Ascending aorta (tissue), 2 donors: ENCODE results near the gene PAFAH1B2. TPM values are rescaled to one million over a fixed set of nuclear protein-coding genes. Genes with fewer than 3 reads are reported as not detected.

Experiments used
- DNase-seq, 2 donors: peaks; one replicate each; pipeline ENCODE4 v3.0.0-alpha.2; 2019; ENCODE audit warnings: low spot score in 2 of 2
- H3K27ac ChIP-seq, 2 donors: fragments of 200-600 bp; sonication (generic); one replicate each; pipeline ENCODE4 v1.5.1; 2016 to 2017; ENCODE audit warnings: mild to moderate bottlenecking in 1 of 2
- H3K27me3 ChIP-seq: fragments of 200-600 bp; sonication (generic); one replicate; pipeline ENCODE4 v1.5.1; 2017
- H3K36me3 ChIP-seq, 2 donors: fragments of 200-600 bp; sonication (generic); one replicate each; pipeline ENCODE4 v1.5.1; 2016
- H3K4me1 ChIP-seq, 2 donors: fragments of 200-600 bp; sonication (generic); one replicate each; pipeline ENCODE4 v1.5.1; 2016 to 2017; ENCODE audit warnings: mild to moderate bottlenecking in 1 of 2
- H3K4me3 ChIP-seq, 2 donors: fragments of 200-600 bp; sonication (generic); one replicate each; pipeline ENCODE4 v1.5.1; 2016 to 2017; ENCODE audit warnings: mild to moderate bottlenecking in 1 of 2
- H3K9me3 ChIP-seq, 2 donors: fragments of 200-600 bp; sonication (generic); one replicate each; pipeline ENCODE4 v1.5.1; 2016
- CTCF ChIP-seq, 3 experiments: fragments of 200-600 bp in 2 of 3; fragments of 450-650 bp in 1 of 3; sonication (generic) in 2 of 3; IDR thresholded peaks; one replicate each; pipeline ENCODE4 v1.5.1; 2016 to 2019; ENCODE audit warnings: antibody characterized with exemption in 3 of 3, mild to moderate bottlenecking in 1 of 3, moderate library complexity in 1 of 3
- intact Hi-C: fragments of 100-400 bp; cut with DNase I; formaldehyde crosslinking; loops from one replicate; pipeline ENCODE4 v1.15.1; 2023
- total RNA-seq: library from RNA; depleted of rRNA; stranded (reverse); fragments of >200 nt; gene quantifications from one replicate; pipeline ENCODE4 v1.1.0, GENCODE V29; 2016

PAFAH1B2 gene
- total RNA-seq, 1 donor from 2014 or later, result 60.7 TPM

- peak; percentile 79 to 97 for DNase-seq
- intact Hi-C loops, result loop anchor here (1.0 to 10.0 kb wide), 5 partner anchors 21 to 1259 kb away; partner anchors contain the start of genes BACE1, KMT2A, PAFAH1B2 and PCSK7
- Histone ChIP-seq H3K27ac (peak within 1 kb of the TSS; percentile 98 to 99), H3K9me3 (no peaks in the 10 kb centered on the region), H3K36me3 (peaks cover 12 to 18% of the 10 kb centered on the region in 2 donors), H3K4me1 (peaks cover 14 to 28% of the 10 kb centered on the region in 2 donors), H3K27me3 (no peaks in the 10 kb centered on the region), H3K4me3 (peak within 1 kb of the TSS; percentile 84 to 97)
- peak in 1 of 3 experiments; percentile 7 for TF ChIP-seq CTCF (IDR thresholded peaks at IDR 0.05)
Measured at GRCh38 chr11:117178210-117179034, 34.3 kb downstream of the PAFAH1B2 start, which contains the start of gene SIDT2. TSS of gene SIDT2 (plus strand) at chr11:117178743. CDS start at chr11:117179264, 521 bp downstream.

DNA sequence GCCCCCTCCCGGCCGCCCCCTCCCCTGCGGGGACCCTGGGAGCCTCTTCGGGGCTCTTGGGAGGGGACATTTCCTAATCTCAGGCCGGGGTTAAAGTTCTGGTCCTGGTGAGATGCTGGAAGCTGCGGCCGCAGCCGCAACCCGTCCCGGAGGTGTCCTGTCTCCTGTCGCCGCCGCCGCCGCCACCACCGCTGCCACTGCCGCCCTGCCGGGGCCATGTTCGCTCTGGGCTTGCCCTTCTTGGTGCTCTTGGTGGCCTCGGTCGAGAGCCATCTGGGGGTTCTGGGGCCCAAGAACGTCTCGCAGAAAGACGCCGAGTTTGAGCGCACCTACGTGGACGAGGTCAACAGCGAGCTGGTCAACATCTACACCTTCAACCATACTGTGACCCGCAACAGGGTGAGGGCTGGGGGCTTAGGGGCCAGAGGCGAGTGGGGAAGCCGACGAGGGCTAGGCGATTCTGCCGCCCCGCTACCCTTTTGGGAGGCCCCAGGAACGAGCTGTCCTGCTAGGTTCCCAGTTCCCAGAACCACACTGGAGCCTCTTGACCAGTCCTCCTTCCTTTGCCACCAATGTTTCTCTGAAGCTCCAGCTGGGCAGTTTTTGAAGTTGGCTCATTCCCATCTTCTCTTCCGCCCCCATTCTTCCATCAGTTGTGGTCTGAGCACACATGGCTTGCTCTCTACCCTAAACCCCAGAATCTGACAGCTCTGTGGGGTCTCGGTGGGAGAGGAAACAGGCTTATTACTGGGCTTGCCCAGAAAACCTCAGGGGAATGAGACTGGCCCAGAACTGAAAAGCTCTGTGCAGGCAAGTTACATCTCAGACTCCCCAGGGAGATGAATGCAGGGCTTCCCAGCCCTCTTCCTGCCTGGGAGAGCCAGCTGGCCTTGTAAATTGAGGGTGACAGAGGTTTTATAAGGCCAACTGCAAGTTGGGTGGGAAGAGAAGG lies 35.2 kb downstream of the PAFAH1B2 start:
- peaks cover 16 to 25% of the 10 kb centered on the region in 2 donors for H3K36me3 ChIP-seq
- peak overlapping the region; percentile 84 to 97 for H3K4me3 ChIP-seq
- H3K9me3 ChIP-seq, result no peaks in the 10 kb centered on the region
- intact Hi-C loops, result loop anchor here (2.0 to 10.0 kb wide), 3 partner anchors 53 to 1258 kb away; partner anchors contain the start of genes BACE1, KMT2A, PCSK7 and RNF214
- no peaks in the 10 kb centered on the region for H3K27me3 ChIP-seq
- TF ChIP-seq CTCF (IDR thresholded peaks at IDR 0.05), result no peak
- peaks cover 14 to 28% of the 10 kb centered on the region in 2 donors for H3K4me1 ChIP-seq
- DNase-seq, result peak in 1 of 2 donors; percentile 74
- H3K27ac ChIP-seq, result peak overlapping the region; percentile 98 to 99

DNA sequence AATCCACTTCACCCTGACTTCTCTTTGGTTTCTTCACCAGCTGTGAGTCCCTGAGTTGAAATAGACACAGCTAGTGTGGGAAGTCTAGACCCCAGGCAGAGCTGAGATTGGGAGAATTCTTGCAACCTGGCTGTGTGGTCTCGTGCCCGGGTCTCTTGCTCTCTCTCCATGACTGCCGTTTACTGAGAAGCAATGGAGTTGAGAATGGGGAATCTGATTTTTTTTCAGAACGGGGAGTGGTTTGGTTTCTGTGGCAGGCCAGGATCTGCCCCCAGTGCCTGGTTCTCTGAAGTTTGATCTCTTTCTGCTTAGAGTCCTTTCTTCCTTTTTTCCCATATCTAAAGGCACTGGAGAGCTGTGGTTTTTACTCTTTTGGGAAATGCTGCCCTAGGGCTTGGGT lies 35.9 kb downstream of the PAFAH1B2 start:
- H3K27ac ChIP-seq, result peak overlapping the region; percentile 98 to 99
- no peak for TF ChIP-seq CTCF (IDR thresholded peaks at IDR 0.05)
- peak overlapping the region; percentile 84 to 97 for H3K4me3 ChIP-seq
- peaks cover 14 to 28% of the 10 kb centered on the region in 2 donors for H3K4me1 ChIP-seq
- intact Hi-C loops, result no loop called here
- H3K27me3 ChIP-seq, result no peaks in the 10 kb centered on the region
- no peak for DNase-seq
- H3K36me3 ChIP-seq, result peaks cover 16 to 25% of the 10 kb centered on the region in 2 donors
- no peaks in the 10 kb centered on the region for H3K9me3 ChIP-seq

- no peaks in the 10 kb centered on the region for H3K9me3 ChIP-seq
- H3K4me1 ChIP-seq, result peaks cover 14 to 28% of the 10 kb centered on the region in 2 donors
- TF ChIP-seq CTCF (IDR thresholded peaks at IDR 0.05), result peak; percentile 74 to 76 (median 76)
- intact Hi-C loops, result loop anchor here (1.0 kb wide), 1 partner anchor 45 kb away; no protein-coding TSS in a partner anchor
- peak overlapping the region; percentile 28 to 97 for H3K4me3 ChIP-seq
- peak in 1 of 2 donors; percentile 90 for DNase-seq
- peak overlapping the region; percentile 98 to 99 for H3K27ac ChIP-seq
- H3K27me3 ChIP-seq, result no peaks in the 10 kb centered on the region
- peaks cover 18 to 33% of the 10 kb centered on the region in 2 donors for H3K36me3 ChIP-seq
Measured at GRCh38 chr11:117180661-117181585, 36.8 kb downstream of the PAFAH1B2 start.
